ENCODE measurements around the gene ZBTB1.
A peak's percentile ranks its signal among the peaks of the same experiment; 100 is the strongest.

ZBTB1 gene

DNA sequence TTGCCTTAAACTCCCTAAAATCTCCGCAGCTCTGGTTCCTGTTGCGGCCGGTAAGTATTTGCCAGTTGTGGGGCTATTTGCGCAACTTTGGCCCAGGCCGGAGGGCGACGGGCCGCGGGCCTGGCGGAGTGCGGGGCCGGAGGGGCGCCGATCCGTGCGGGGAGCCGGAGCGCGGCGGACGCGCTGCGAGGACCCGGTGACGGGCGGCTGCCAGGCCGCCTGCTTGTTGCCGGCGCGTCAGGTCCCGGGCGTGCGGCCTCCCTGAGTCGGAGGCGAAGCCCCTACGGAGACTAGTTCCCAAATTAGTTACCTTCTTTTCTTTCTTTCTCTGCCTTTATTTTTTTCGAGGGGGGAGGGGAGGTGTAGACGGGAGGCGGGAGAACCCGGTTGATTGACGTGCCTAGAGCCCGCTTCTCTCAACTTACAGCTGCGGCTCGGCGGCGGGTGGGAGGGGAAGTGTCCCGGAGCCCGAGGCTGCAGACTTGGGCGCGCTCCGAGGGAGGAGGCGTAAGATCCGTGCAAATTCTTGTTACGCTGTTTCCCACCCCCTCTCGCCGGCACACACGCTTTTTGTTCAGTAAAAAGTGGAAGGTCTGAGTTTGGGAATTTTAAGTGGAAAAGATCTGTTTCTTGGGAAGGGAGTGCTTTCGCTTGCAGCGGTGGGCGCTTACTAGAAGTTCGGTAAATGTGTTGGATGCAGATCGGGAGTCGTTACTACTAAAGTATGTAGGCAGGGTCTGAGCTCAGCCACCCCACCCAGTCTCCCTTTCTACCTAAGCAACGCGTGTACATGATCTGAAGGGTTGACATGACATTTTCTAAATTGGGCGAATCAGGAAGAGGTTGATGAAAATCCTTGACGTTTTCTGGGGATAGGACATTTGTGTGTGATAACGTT, 576 bp downstream of the ZBTB1 start:
- TF ChIP-seq CTCF (IDR thresholded peaks at IDR 0.05; ENCODE audit: insufficient read depth, low read length, poor library complexity, severe bottlenecking) (no peak), EZH2phosphoT487 (conservative IDR thresholded peaks at IDR 0.05; ENCODE audit: low read length) (no peak)
- H3K36me3 ChIP-seq (ENCODE audit: low read length), result no peaks in the 10 kb centered on the region
- peaks cover 3% of the 10 kb centered on the region; the same call in 1 of the 2 replicates for H4K20me1 ChIP-seq (ENCODE audit: low read depth, low read length)
- H3K27ac ChIP-seq (ENCODE audit: low read depth, low read length), result peak overlapping the region; percentile 99
- no peaks in the 10 kb centered on the region for H3K9me2 ChIP-seq (replicated peaks; ENCODE audit: insufficient read depth, low read length)
- no peak overlapping the region for H2AFZ ChIP-seq (ENCODE audit: low read depth, low read length, severe bottlenecking)
- H3K27me3 ChIP-seq (ENCODE audit: low read length), result no peaks in the 10 kb centered on the region
- H3K9me3 ChIP-seq (ENCODE audit: insufficient read depth, low read length), result no peaks in the 10 kb centered on the region
- H3K4me2 ChIP-seq (ENCODE audit: low read depth, low read length, poor library complexity, severe bottlenecking), result peak overlapping the region; percentile 76
- peaks cover 86% of the 10 kb centered on the region for H3K79me2 ChIP-seq (ENCODE audit: insufficient read depth, low read length)
- H3K4me3 ChIP-seq (ENCODE audit: insufficient read depth, low read length, poor library complexity, severe bottlenecking), result peak overlapping the region; percentile 78
- H3K9ac ChIP-seq (ENCODE audit: low read length), result peak overlapping the region; percentile 99
- H3F3A ChIP-seq (ENCODE audit: insufficient read depth), result peaks cover 69% of the 10 kb centered on the region

- Histone ChIP-seq H3K4me2 (ENCODE audit: low read depth, low read length, poor library complexity, severe bottlenecking) (peak overlapping the region; percentile 76), H3K9me3 (ENCODE audit: insufficient read depth, low read length) (no peaks in the 10 kb centered on the region), H3F3A (ENCODE audit: insufficient read depth) (peaks cover 64% of the 10 kb centered on the region), H3K4me3 (ENCODE audit: insufficient read depth, low read length, poor library complexity, severe bottlenecking) (peak overlapping the region; percentile 78), H3K27ac (ENCODE audit: low read depth, low read length) (peak overlapping the region; percentile 99), H3K79me2 (ENCODE audit: insufficient read depth, low read length) (peaks cover 86% of the 10 kb centered on the region), H3K36me3 (ENCODE audit: low read length) (peaks cover 6% of the 10 kb centered on the region; the same call in 1 of the 2 replicates), H3K9ac (ENCODE audit: low read length) (peak overlapping the region; percentile 99), H2AFZ (ENCODE audit: low read depth, low read length, severe bottlenecking) (no peak overlapping the region), H3K27me3 (ENCODE audit: low read length) (no peaks in the 10 kb centered on the region), H4K20me1 (ENCODE audit: low read depth, low read length) (peaks cover 9% of the 10 kb centered on the region; the same call in 1 of the 2 replicates), H3K9me2 (replicated peaks; ENCODE audit: insufficient read depth, low read length) (no peaks in the 10 kb centered on the region)
- TF ChIP-seq CTCF (IDR thresholded peaks at IDR 0.05; ENCODE audit: insufficient read depth, low read length, poor library complexity, severe bottlenecking) (no peak), EZH2phosphoT487 (conservative IDR thresholded peaks at IDR 0.05; ENCODE audit: low read length) (no peak)
Measured at GRCh38 chr14:64506721-64507120, 2.2 kb downstream of the ZBTB1 start.

DNA sequence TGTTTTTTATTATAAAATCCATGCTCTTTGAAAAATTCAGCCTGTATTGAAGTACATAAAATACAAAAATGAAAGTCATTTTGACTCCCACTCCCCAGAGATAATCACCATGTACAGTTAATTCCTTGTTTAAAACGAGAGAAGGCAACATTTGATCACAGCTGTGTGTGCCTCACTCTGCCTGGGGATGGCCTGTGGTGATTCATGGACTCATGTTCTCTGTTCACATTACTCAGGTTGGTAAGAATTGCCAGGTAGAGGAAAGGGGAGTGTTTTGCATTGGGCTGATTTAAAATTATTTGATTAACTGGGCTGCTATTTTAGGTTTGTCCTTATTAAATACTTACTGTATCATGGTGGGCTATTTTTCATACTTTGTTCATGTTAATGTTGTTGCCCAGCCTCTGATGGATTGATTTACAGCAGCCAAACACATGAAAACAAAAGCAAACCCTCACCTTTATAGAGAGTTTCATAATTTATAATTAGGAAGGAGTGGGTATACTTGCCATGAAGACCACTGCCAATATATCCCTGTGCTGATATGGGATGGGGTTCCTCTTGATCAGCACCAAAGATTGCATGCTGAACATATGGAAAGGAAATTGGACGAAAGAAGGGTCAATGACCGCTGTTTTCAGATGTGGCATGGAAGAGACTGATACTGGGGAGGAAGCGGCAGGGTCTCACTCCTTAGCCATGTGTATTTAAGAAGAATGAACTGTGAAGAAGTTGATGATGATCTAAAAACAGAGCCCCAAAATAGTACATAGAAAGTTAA, 3.0 kb downstream of the ZBTB1 start:
- no peaks in the 10 kb centered on the region for H3K9me2 ChIP-seq (replicated peaks; ENCODE audit: insufficient read depth, low read length)
- peaks cover 86% of the 10 kb centered on the region for H3K79me2 ChIP-seq (ENCODE audit: insufficient read depth, low read length)
- no peaks in the 10 kb centered on the region for H3K9me3 ChIP-seq (ENCODE audit: insufficient read depth, low read length)
- no peak overlapping the region for H2AFZ ChIP-seq (ENCODE audit: low read depth, low read length, severe bottlenecking)
- H3K9ac ChIP-seq (ENCODE audit: low read length), result peak overlapping the region; percentile 99
- H3K27me3 ChIP-seq (ENCODE audit: low read length), result no peaks in the 10 kb centered on the region
- H3K4me3 ChIP-seq (ENCODE audit: insufficient read depth, low read length, poor library complexity, severe bottlenecking), result peak overlapping the region; percentile 78
- peaks cover 56% of the 10 kb centered on the region for H3F3A ChIP-seq (ENCODE audit: insufficient read depth)
- H4K20me1 ChIP-seq (ENCODE audit: low read depth, low read length), result peaks cover 17% of the 10 kb centered on the region
- peak overlapping the region; percentile 99 for H3K27ac ChIP-seq (ENCODE audit: low read depth, low read length)
- H3K36me3 ChIP-seq (ENCODE audit: low read length), result peaks cover 9% of the 10 kb centered on the region
- TF ChIP-seq CTCF (IDR thresholded peaks at IDR 0.05; ENCODE audit: insufficient read depth, low read length, poor library complexity, severe bottlenecking) (no peak), EZH2phosphoT487 (conservative IDR thresholded peaks at IDR 0.05; ENCODE audit: low read length) (no peak)
- peak overlapping the region; percentile 76 for H3K4me2 ChIP-seq (ENCODE audit: low read depth, low read length, poor library complexity, severe bottlenecking)
